ENCODE data around the gene RRAS.

RRAS gene

GRCh38 chr19:49640113-49640898, at the start of gene RRAS:
RRAS (minus strand) TSS chr19:49640143; CDS start chr19:49640098, 45 bp downstream.
- DNase-seq: peak; percentile 98

- DNase-seq: peak; percentile 58
These were observed 49.5 kb upstream of the RRAS start, which contains the start of gene ADM5 for GRCh38 chr19:49689133-49690078. ADM5 (plus strand) TSS chr19:49689594; CDS start chr19:49689838, 244 bp downstream.

GRCh38 chr19:49688531-49689132, 48.7 kb upstream of the RRAS start:
- DNase-seq: no peak

- DNase-seq: no peak
These were observed 47.8 kb upstream of the RRAS start for GRCh38 chr19:49687566-49688316.

GRCh38 chr19:49687150-49687549, 47.2 kb upstream of the RRAS start:
- DNase-seq: no peak

GRCh38 chr19:49686503-49687088, 46.7 kb upstream of the RRAS start:
- no peak for DNase-seq

- DNase-seq: no peak
These were observed 45.9 kb upstream of the RRAS start for GRCh38 chr19:49685845-49686332.

- DNase-seq: no peak
These were observed 45.1 kb upstream of the RRAS start for GRCh38 chr19:49684983-49685553.

- DNase-seq: no peak
These were observed 44.5 kb upstream of the RRAS start for GRCh38 chr19:49684251-49684982.

GRCh38 chr19:49683814-49684250, 43.9 kb upstream of the RRAS start:
- DNase-seq: no peak

GRCh38 chr19:49682274-49682673, 42.3 kb upstream of the RRAS start:
- no peak for DNase-seq

- DNase-seq: no peak
These were observed 41.9 kb upstream of the RRAS start for GRCh38 chr19:49681830-49682229.

GRCh38 chr19:49680421-49681351, 40.7 kb upstream of the RRAS start:
- DNase-seq: peak; percentile 97

- no peak for DNase-seq
These were observed 39.9 kb upstream of the RRAS start for GRCh38 chr19:49679771-49680413.

GRCh38 chr19:49678985-49679770, 39.2 kb upstream of the RRAS start:
- no peak for DNase-seq

- DNase-seq: peak; percentile 85
These were observed 38.1 kb upstream of the RRAS start for GRCh38 chr19:49677901-49678674.

GRCh38 chr19:49677231-49677900, 37.4 kb upstream of the RRAS start, which contains the start of gene PRMT1:
PRMT1 (plus strand) TSS chr19:49677271; CDS start chr19:49677281, 10 bp downstream.
- DNase-seq: no peak
